KBM-7 (cell line): ENCODE measurements around the gene RALY.
A peak's percentile ranks its signal among the peaks of the same experiment; 100 is the strongest.

ENCODE experiments used
- DNase-seq: peaks from one replicate; pipeline ENCODE4 v3.0.0-alpha.2; 2015
- in situ Hi-C: fragments of 300-500 bp; cut with MboI; formaldehyde crosslinking; loops from 2 replicates; pipeline ENCODE4 v1.14.3; 2020; ENCODE audit warnings: low sequenced_read_pairs, low pct_unique_long_range_greater_than_20kb, mixed read lengths

Gene RALY

GRCh38 chr20:34041226-34041625 is 47.5 kb downstream of the RALY start:
- in situ Hi-C loops, result no loop called here

DNA sequence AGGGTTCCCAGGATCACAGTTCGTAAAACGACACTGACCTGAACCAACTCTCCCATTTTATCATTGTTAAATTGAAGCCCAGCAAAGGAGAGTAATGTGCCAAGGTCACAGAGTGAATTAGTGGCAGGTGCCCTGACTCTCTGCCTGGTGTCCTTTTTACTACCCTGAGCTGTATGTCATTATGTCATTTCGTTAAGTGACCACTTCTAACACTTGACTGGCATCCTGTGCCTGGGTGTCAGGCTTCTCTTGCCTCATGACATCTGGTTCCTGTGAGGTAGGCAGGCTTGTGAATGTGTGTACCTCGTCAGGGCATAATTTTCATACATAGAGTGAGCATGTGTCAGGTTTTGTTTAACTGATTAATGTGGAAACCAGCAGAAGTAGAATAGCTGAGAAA is 48.6 kb downstream of the RALY start:
- in situ Hi-C loops, result no loop called here
- DNase-seq, result no peak

More at GRCh38 chr20:34041226-34041625, 47.5 kb downstream of the RALY start:
- no peak for DNase-seq

GRCh38 chr20:34043025-34043424 is 49.3 kb downstream of the RALY start:
- in situ Hi-C loops, result no loop called here
- no peak for DNase-seq

GRCh38 chr20:34045294-34045693 is 51.6 kb downstream of the RALY start:
- DNase-seq, result no peak
- in situ Hi-C loops, result no loop called here

- no peak for DNase-seq
- in situ Hi-C loops, result no loop called here
Observed at GRCh38 chr20:34045930-34046725, 52.4 kb downstream of the RALY start.

DNA sequence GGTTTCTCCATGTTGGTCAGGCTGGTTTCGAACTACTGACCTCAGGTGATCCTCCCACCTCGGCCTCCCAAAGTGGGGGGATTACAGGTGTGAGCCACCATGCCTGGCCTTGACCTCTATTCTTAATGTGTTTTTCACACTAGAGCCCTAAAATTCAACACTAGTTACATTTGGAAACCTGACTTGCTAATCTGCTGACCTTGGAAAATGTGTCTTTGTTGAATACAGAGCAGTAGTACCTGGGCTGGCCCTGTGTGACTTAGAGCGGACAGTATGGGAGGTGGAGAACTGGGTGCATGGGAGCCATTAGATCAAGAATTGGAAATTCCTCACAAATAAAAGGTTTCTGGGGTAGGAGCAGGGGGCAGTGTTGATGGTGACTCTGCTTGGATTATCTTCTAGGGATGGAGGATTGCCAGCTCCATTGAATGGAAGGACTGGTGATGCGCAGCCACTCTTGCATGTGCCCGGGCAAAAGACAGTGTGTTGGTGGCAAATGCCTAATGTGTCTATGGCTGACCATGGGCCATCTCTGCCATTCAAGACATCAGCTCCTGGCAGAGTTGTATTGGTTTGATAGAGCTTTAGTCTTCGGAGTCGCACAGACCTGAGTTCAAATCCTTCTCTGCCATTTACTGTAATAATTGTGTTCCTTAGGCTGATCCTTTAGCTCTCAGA is 53.4 kb downstream of the RALY start:
- in situ Hi-C loops, result no loop called here
- DNase-seq, result no peak

- in situ Hi-C loops, result no loop called here
- DNase-seq, result no peak
Observed at GRCh38 chr20:34047917-34048316, 54.2 kb downstream of the RALY start.

GRCh38 chr20:34049389-34049788 is 55.7 kb downstream of the RALY start:
- in situ Hi-C loops, result no loop called here

GRCh38 chr20:34049897-34050695 is 56.4 kb downstream of the RALY start:
- DNase-seq, result no peak
- in situ Hi-C loops, result no loop called here

More at GRCh38 chr20:34049389-34049788, 55.7 kb downstream of the RALY start:
- no peak for DNase-seq

DNA sequence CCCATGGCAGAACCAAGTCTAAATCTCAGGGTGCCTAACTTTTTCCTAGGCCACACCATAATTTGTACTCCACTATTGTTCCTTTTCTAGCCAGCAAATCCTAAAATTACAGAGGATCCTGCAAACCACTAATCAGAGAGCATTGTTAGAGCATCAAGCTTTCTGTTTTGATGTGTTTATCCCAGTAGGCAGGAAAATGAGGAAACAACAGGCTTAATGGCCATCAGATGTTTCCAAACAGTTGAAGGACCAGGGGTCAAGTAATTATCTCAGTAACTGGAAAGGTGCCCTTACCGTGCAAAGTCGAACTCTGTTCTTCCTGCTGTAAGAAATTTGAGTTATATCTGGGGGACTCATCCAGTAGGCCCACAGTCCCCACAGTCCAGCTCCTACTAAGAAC is 58.7 kb downstream of the RALY start:
- in situ Hi-C loops, result no loop called here
- DNase-seq, result no peak

- no peak for DNase-seq
- in situ Hi-C loops, result no loop called here
Observed at GRCh38 chr20:34055290-34055689, 61.6 kb downstream of the RALY start.

- in situ Hi-C loops, result no loop called here
- peak; percentile 23 for DNase-seq
Observed at GRCh38 chr20:34058831-34059230, 65.1 kb downstream of the RALY start.

- in situ Hi-C loops, result no loop called here
- DNase-seq, result no peak
Observed at GRCh38 chr20:34060970-34061369, 67.3 kb downstream of the RALY start.

GRCh38 chr20:34061695-34062094 is 68.0 kb downstream of the RALY start:
- no peak for DNase-seq
- in situ Hi-C loops, result no loop called here

GRCh38 chr20:34062570-34063482 is 69.1 kb downstream of the RALY start:
- no peak for DNase-seq
- in situ Hi-C loops, result no loop called here

DNA sequence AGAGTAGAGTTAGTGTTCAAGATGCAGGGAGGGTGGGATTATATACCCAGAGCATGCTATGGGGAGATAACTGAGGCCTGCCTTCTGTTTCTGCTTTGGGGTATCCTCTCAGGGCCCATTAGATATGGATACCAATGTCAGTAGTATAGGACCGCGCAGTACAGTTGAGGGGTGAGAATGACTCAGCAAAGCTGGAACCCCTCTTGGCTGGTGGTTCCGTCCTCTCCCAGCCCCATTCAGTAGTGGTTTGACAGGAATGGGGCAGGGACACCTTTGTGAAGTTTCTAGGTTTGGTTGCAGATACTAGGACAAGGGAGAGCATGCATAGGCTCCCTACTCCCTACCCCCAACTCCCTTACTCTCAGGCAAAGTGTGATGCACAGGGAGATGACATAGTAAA is 70.6 kb downstream of the RALY start:
- in situ Hi-C loops, result no loop called here
- no peak for DNase-seq

DNA sequence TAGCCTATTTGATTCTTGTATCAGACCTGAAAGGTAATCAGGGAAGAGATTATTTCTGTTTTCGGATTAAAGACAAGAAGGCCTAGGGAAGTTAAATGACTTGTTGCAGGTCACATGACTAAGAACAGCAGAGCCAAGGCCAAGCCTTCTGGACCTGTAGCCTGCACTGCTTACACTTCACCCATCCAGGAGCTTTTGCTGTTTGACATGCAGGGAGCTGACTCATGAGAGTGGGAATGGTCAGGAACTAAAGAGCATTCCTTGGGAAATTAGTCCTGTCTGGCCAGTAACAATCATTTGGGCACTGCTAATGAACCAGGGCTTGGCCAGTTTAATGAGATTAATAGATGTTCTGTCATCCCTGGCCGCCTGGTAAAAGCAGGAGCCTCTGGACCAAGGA is 71.5 kb downstream of the RALY start:
- in situ Hi-C loops, result no loop called here
- no peak for DNase-seq

- DNase-seq, result no peak
- in situ Hi-C loops, result no loop called here
Observed at GRCh38 chr20:34066476-34067090, 72.9 kb downstream of the RALY start.

- in situ Hi-C loops, result no loop called here
- DNase-seq, result no peak
Observed at GRCh38 chr20:34068001-34068400, 74.3 kb downstream of the RALY start.
